Mesothelial cell of epicardium (in vitro differentiated cells): Measurements from ENCODE around the gene PODNL1. TPM values are rescaled to one million over a fixed set of nuclear protein-coding genes. Genes with fewer than 3 reads are reported as not detected.

Experiments used
- DNase-seq, 2 experiments: peaks; one replicate each; pipeline ENCODE4 v3.0.0; 2021; ENCODE audit warnings: low spot score in 2 of 2; ENCODE audit not compliant: unreplicated experiment in 2 of 2
- H3K27ac Mint-ChIP-seq: 2 replicates; pipeline ENCODE4 v1.8.0; 2021; ENCODE audit warnings: mixed read lengths
- H3K27me3 Mint-ChIP-seq: 2 replicates; pipeline ENCODE4 v1.8.0; 2021; ENCODE audit warnings: low read depth, mixed read lengths
- H3K36me3 Mint-ChIP-seq: 2 replicates; pipeline ENCODE4 v1.8.0; 2021; ENCODE audit warnings: mixed read lengths
- H3K4me1 Mint-ChIP-seq: 2 replicates; pipeline ENCODE4 v1.8.0; 2021; ENCODE audit warnings: mixed read lengths
- H3K4me3 Mint-ChIP-seq: 2 replicates; pipeline ENCODE4 v1.8.0; 2021; ENCODE audit warnings: mild to moderate bottlenecking, moderate library complexity, mixed read lengths
- H3K9me3 Mint-ChIP-seq: 2 replicates; pipeline ENCODE4 v1.8.0; 2021; ENCODE audit warnings: mixed read lengths
- total RNA-seq: library from RNA; stranded (reverse); gene quantifications from 3 replicates; pipeline ENCODE4 v1.2.1, GENCODE V29; 2021
- TF ChIP-seq, protein P1 (sequence below): fragments of 200-600 bp; sonication (generic); IDR thresholded peaks from one replicate; pipeline ENCODE4 v1.5.0; 2021; ENCODE audit warnings: antibody characterized with exemption; ENCODE audit not compliant: unreplicated experiment

Gene PODNL1
- total RNA-seq, 1 donor from 2014 or later = 1.0 TPM

DNA sequence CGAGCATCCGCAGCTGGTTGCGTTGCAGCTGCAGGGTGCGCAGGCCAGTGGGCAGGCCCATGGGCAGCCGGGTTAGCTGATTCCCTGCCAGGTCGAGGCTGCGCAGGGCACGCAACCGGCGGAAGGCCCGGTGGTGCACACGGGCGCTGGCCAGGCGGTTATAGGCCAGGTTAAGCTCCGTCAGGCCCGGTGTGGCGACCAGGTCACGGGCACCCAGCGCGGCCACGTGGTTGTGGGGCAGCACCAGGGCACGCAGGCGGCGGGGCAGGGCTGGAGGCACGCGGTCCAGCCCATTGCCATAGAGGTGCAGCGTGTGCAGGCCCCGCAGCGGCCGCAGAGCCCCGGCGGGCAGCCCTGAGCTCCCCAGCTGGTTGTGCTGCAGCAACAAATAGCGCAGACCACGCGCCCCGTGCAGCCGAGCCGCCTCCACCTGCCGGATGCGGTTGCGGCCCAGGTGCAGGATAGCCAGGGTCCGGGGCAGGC, 5.3 kb downstream of the PODNL1 start:
- Mint-ChIP-seq H3K27me3 (peaks cover 3% of the 10 kb centered on the region), H3K4me3 (no peak overlapping the region), H3K4me1 (peaks cover 4% of the 10 kb centered on the region), H3K9me3 (no peaks in the 10 kb centered on the region), H3K27ac (no peak overlapping the region), H3K36me3 (peaks cover 6% of the 10 kb centered on the region)
- DNase-seq = no peak
- TF ChIP-seq, protein P1, sequence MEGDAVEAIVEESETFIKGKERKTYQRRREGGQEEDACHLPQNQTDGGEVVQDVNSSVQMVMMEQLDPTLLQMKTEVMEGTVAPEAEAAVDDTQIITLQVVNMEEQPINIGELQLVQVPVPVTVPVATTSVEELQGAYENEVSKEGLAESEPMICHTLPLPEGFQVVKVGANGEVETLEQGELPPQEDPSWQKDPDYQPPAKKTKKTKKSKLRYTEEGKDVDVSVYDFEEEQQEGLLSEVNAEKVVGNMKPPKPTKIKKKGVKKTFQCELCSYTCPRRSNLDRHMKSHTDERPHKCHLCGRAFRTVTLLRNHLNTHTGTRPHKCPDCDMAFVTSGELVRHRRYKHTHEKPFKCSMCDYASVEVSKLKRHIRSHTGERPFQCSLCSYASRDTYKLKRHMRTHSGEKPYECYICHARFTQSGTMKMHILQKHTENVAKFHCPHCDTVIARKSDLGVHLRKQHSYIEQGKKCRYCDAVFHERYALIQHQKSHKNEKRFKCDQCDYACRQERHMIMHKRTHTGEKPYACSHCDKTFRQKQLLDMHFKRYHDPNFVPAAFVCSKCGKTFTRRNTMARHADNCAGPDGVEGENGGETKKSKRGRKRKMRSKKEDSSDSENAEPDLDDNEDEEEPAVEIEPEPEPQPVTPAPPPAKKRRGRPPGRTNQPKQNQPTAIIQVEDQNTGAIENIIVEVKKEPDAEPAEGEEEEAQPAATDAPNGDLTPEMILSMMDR = no peak

GRCh38 chr19:13932149-13932637, 6.0 kb downstream of the PODNL1 start:
- Mint-ChIP-seq H3K36me3 (peaks cover 7% of the 10 kb centered on the region), H3K27me3 (peaks cover 1% of the 10 kb centered on the region), H3K27ac (no peak overlapping the region), H3K9me3 (no peaks in the 10 kb centered on the region), H3K4me1 (no peaks in the 10 kb centered on the region), H3K4me3 (no peak overlapping the region)
- TF ChIP-seq, protein P1 = no peak
- DNase-seq = no peak

DNA sequence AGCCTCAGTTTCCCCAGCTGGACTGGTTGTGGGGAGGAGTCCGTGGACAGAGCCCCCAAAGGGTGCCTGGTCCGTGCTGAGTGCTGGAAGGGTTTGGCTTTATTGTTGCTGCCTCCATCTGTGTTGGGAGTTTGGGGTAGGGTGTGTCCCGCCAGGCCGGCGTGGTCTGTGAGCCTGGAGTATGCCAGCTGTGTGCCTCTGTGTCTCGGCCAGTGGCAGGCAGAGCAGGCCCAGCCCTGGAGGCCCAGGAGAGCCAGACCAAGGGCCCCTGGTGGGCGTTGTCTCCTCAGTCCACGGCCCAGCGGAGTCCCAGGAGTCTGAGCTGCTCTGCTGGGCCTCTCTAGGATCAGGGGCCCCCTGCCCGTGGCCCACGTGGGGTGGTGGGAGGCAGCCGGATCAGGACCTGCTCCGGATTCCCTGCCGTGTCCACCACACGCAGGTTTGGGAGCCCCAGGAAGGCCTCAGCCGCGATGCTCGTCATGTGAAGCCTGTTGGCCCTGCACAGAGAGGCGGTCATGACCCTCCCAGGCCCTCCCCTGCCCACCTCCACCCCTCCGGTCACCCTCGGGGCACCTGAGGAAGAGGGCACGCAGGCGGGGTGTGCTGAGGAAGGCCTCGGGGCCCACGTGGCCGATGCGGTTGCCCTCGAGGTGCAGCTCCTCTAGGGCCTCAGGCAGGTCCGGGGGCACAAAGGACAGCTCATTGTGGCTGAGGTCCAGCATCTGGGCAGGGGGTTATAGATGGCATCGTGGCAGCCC, 6.6 kb downstream of the PODNL1 start:
- peaks cover 1% of the 10 kb centered on the region for H3K27me3 Mint-ChIP-seq
- TF ChIP-seq, protein P1 = no peak
- no peak overlapping the region for H3K27ac Mint-ChIP-seq
- H3K9me3 Mint-ChIP-seq = no peaks in the 10 kb centered on the region
- no peak for DNase-seq
- no peaks in the 10 kb centered on the region for H3K4me1 Mint-ChIP-seq
- H3K4me3 Mint-ChIP-seq = no peak overlapping the region
- H3K36me3 Mint-ChIP-seq = peaks cover 14% of the 10 kb centered on the region

GRCh38 chr19:13930402-13930801, 7.8 kb downstream of the PODNL1 start:
- H3K4me3 Mint-ChIP-seq = no peak overlapping the region
- DNase-seq = no peak
- H3K27ac Mint-ChIP-seq = no peak overlapping the region
- TF ChIP-seq, protein P1 = no peak
- no peaks in the 10 kb centered on the region for H3K4me1 Mint-ChIP-seq
- H3K36me3 Mint-ChIP-seq = peaks cover 20% of the 10 kb centered on the region
- H3K9me3 Mint-ChIP-seq = no peaks in the 10 kb centered on the region
- H3K27me3 Mint-ChIP-seq = peaks cover 1% of the 10 kb centered on the region

- TF ChIP-seq, protein P1 = no peak
- Mint-ChIP-seq H3K4me1 (no peaks in the 10 kb centered on the region), H3K4me3 (no peak overlapping the region), H3K27ac (no peak overlapping the region), H3K27me3 (peaks cover 1% of the 10 kb centered on the region), H3K9me3 (no peaks in the 10 kb centered on the region), H3K36me3 (peaks cover 23% of the 10 kb centered on the region)
- no peak for DNase-seq
These were observed 8.3 kb downstream of the PODNL1 start for GRCh38 chr19:13929956-13930355.
